ENCODE data around the gene COX7A2L. TPM values are rescaled to one million over a fixed set of nuclear protein-coding genes. Genes with fewer than 3 reads are reported as not detected.

COX7A2L gene
- total RNA-seq, 2 donors from 2014 or later, result 167 to 170 TPM

- 91% methylated on average over 6 of the region's 6 CpGs for WGBS
Observed at GRCh38 chr2:42315844-42316470, 45.1 kb downstream of the COX7A2L start.

GRCh38 chr2:42314892-42315468 is 46.0 kb downstream of the COX7A2L start:
- H3K36me3 ChIP-seq, result no peaks in the 10 kb centered on the region

More at GRCh38 chr2:42315844-42316470, 45.1 kb downstream of the COX7A2L start:
- Histone ChIP-seq H3K4me3 (no peak overlapping the region), H3K9me3 (no peaks in the 10 kb centered on the region), H3K36me3 (no peaks in the 10 kb centered on the region), H3K27ac (no peak overlapping the region), H3K4me1 (replicated peaks) (no peaks in the 10 kb centered on the region), H3K27me3 (replicated peaks; ENCODE audit: insufficient read depth) (no peaks in the 10 kb centered on the region)
- TF ChIP-seq POLR2A (IDR thresholded peaks at IDR 0.05) (no peak), CTCF (IDR thresholded peaks at IDR 0.05) (no peak), POLR2AphosphoS5 (IDR thresholded peaks at IDR 0.05) (no peak)
- intact Hi-C loops (cut with DNase I), result no loop called here
- DNase-seq (ENCODE audit: low spot score), result no peak

GRCh38 chr2:42312106-42312505 is 48.9 kb downstream of the COX7A2L start:
- intact Hi-C loops (cut with DNase I), result no loop called here
- WGBS, result 31% methylated on average over 4 of the region's 4 CpGs
- no peaks in the 10 kb centered on the region for H3K27me3 ChIP-seq (replicated peaks; ENCODE audit: insufficient read depth)
- H3K4me1 ChIP-seq (replicated peaks), result no peaks in the 10 kb centered on the region
- TF ChIP-seq CTCF (IDR thresholded peaks at IDR 0.05), result no peak
- no peak for TF ChIP-seq POLR2AphosphoS5 (IDR thresholded peaks at IDR 0.05)
- TF ChIP-seq POLR2A (IDR thresholded peaks at IDR 0.05), result no peak
- no peaks in the 10 kb centered on the region for H3K9me3 ChIP-seq
- no peak overlapping the region for H3K27ac ChIP-seq
- no peak overlapping the region for H3K4me3 ChIP-seq
- no peaks in the 10 kb centered on the region for H3K36me3 ChIP-seq
- no peak for DNase-seq (ENCODE audit: low spot score)

More at GRCh38 chr2:42314892-42315468, 46.0 kb downstream of the COX7A2L start:
- 92% methylated on average over 3 of the region's 3 CpGs for WGBS
- no peak for TF ChIP-seq CTCF (IDR thresholded peaks at IDR 0.05)
- TF ChIP-seq POLR2A (IDR thresholded peaks at IDR 0.05), result no peak
- no peak for TF ChIP-seq POLR2AphosphoS5 (IDR thresholded peaks at IDR 0.05)
- Histone ChIP-seq H3K4me1 (replicated peaks) (no peaks in the 10 kb centered on the region), H3K4me3 (no peak overlapping the region), H3K9me3 (no peaks in the 10 kb centered on the region), H3K27me3 (replicated peaks; ENCODE audit: insufficient read depth) (no peaks in the 10 kb centered on the region), H3K27ac (no peak overlapping the region)
- intact Hi-C loops (cut with DNase I), result no loop called here
- DNase-seq (ENCODE audit: low spot score), result no peak

- no peaks in the 10 kb centered on the region for H3K36me3 ChIP-seq
- no peak overlapping the region for H3K27ac ChIP-seq
- no peaks in the 10 kb centered on the region for H3K27me3 ChIP-seq (replicated peaks; ENCODE audit: insufficient read depth)
- H3K4me3 ChIP-seq, result no peak overlapping the region
- TF ChIP-seq CTCF (IDR thresholded peaks at IDR 0.05), result no peak
- TF ChIP-seq POLR2AphosphoS5 (IDR thresholded peaks at IDR 0.05), result no peak
- no peak for TF ChIP-seq POLR2A (IDR thresholded peaks at IDR 0.05)
- no peak for DNase-seq (ENCODE audit: low spot score)
- H3K9me3 ChIP-seq, result no peaks in the 10 kb centered on the region
- intact Hi-C loops (cut with DNase I), result no loop called here
- H3K4me1 ChIP-seq (replicated peaks), result no peaks in the 10 kb centered on the region
- 100% methylated on average over 1 of the region's 1 CpG for WGBS
Observed at GRCh38 chr2:42310007-42310515, 51.0 kb downstream of the COX7A2L start.

GRCh38 chr2:42309366-42309765 is 51.7 kb downstream of the COX7A2L start:
- H3K4me3 ChIP-seq, result no peak overlapping the region
- TF ChIP-seq CTCF (IDR thresholded peaks at IDR 0.05) (no peak), POLR2AphosphoS5 (IDR thresholded peaks at IDR 0.05) (no peak), POLR2A (IDR thresholded peaks at IDR 0.05) (no peak)
- no peaks in the 10 kb centered on the region for H3K4me1 ChIP-seq (replicated peaks)
- no peaks in the 10 kb centered on the region for H3K36me3 ChIP-seq
- H3K27me3 ChIP-seq (replicated peaks; ENCODE audit: insufficient read depth), result no peaks in the 10 kb centered on the region
- H3K27ac ChIP-seq, result no peak overlapping the region
- intact Hi-C loops (cut with DNase I), result no loop called here
- 96% methylated on average over 2 of the region's 2 CpGs for WGBS
- no peaks in the 10 kb centered on the region for H3K9me3 ChIP-seq
- DNase-seq (ENCODE audit: low spot score), result no peak
